H1 (cell line): ENCODE measurements around the gene UTS2R. TPM values are rescaled to one million over a fixed set of nuclear protein-coding genes. Genes with fewer than 3 reads are reported as not detected.
A peak's percentile ranks its signal among the peaks of the same experiment; 100 is the strongest.

Experiments
- CTCF ChIA-PET: fragments of 300-600 bp; sonication (Branson Sonifier 250); formaldehyde crosslinking; loops from one replicate; lab custom pipeline; 2021; ENCODE audit not compliant: partially characterized antibody; lab: Charles Lee
- POLR2A ChIA-PET: fragments of 300-600 bp; sonication (Branson Sonifier 250); formaldehyde crosslinking; loops from one replicate; lab custom pipeline; 2021; ENCODE audit warnings: inconsistent platforms; ENCODE audit not compliant: partially characterized antibody; lab: Charles Lee
- DNase-seq, 2 experiments: peaks; one replicate each; pipeline versions ENCODE4 v3.0.0 to v3.0.0-alpha.2; 2010 to 2022; ENCODE audit warnings: low spot score in 2 of 2, low read depth in 1 of 2, mixed read lengths in 1 of 2
- FAIRE-seq: peaks from 2 replicates; lab custom pipeline; 2011; peaks lifted over from hg19 to GRCh38; lab: Jason Lieb, UNC
- H2AFZ ChIP-seq: 2 replicates; pipeline ENCODE4 v1.8.1; 2012; ENCODE audit warnings: low read length, inconsistent platforms
- H2AK5ac ChIP-seq: 2 replicates; pipeline ENCODE4 v1.6.1; 2013; ENCODE audit warnings: low read depth, low read length
- H2BK120ac ChIP-seq: replicated peaks from 2 replicates; pipeline ENCODE3; 2013; ENCODE audit warnings: low read depth, low read length, inconsistent platforms
- H2BK12ac ChIP-seq: 2 replicates; pipeline ENCODE4 v1.6.1; 2013; ENCODE audit warnings: low read depth, low read length
- H2BK15ac ChIP-seq: 2 replicates; pipeline ENCODE4 v1.6.1; 2013; ENCODE audit warnings: low read length
- H2BK20ac ChIP-seq: 2 replicates; pipeline ENCODE4 v1.6.1; 2013; ENCODE audit warnings: low read length
- H2BK5ac ChIP-seq: 2 replicates; pipeline ENCODE4 v1.6.1; 2013; ENCODE audit warnings: low read depth, low read length
- H3K14ac ChIP-seq: 2 replicates; pipeline ENCODE4 v1.6.1; 2013; ENCODE audit warnings: inconsistent platforms; ENCODE audit not compliant: insufficient read length
- H3K18ac ChIP-seq: 2 replicates; pipeline ENCODE4 v1.6.1; 2013; ENCODE audit warnings: low read length; ENCODE audit errors: extremely low read depth
- H3K23ac ChIP-seq: 2 replicates; pipeline ENCODE4 v1.6.1; 2013; ENCODE audit warnings: inconsistent platforms; ENCODE audit not compliant: insufficient read length
- H3K23me2 ChIP-seq: 2 replicates; pipeline ENCODE4 v1.6.1; 2013; ENCODE audit warnings: low read depth, low read length
- H3K27ac ChIP-seq: 2 replicates; pipeline ENCODE4 v1.6.1; 2011; ENCODE audit warnings: low read depth, low read length, inconsistent platforms
- H3K27me3 ChIP-seq, 4 experiments: replicated peaks in 1 of 4; 1 replicate in 1 of 4; 2 replicates in 3 of 4; pipeline versions ENCODE4 v1.6.1 to v1.8.1; 2011 to 2013; ENCODE audit warnings: low read length in 3 of 4, mild to moderate bottlenecking in 3 of 4, inconsistent platforms in 2 of 4, mixed read lengths in 2 of 4, moderate library complexity in 1 of 4; ENCODE audit not compliant: control insufficient read depth in 3 of 4, insufficient read depth in 3 of 4; ENCODE audit errors: extremely low read depth in 1 of 4
- H3K36me3 ChIP-seq, 4 experiments: 2 replicates each; pipeline versions ENCODE4 v1.6.1 to v1.8.1; 2011 to 2013; ENCODE audit warnings: mild to moderate bottlenecking in 4 of 4, low read length in 3 of 4, moderate library complexity in 2 of 4, control low read depth in 1 of 4, inconsistent platforms in 1 of 4; ENCODE audit not compliant: insufficient read depth in 4 of 4, control insufficient read depth in 2 of 4
- H3K4ac ChIP-seq: replicated peaks from 2 replicates; pipeline ENCODE3; 2013; ENCODE audit warnings: low read length, low read depth, mixed read lengths, inconsistent platforms; ENCODE audit not compliant: insufficient read length
- H3K4me1 ChIP-seq, 4 experiments: replicated peaks in 1 of 4; 1 replicate in 1 of 4; 2 replicates in 3 of 4; pipeline versions ENCODE4 v1.6.1 to v1.8.1; 2011 to 2013; ENCODE audit warnings: low read length in 3 of 4, inconsistent platforms in 2 of 4, mixed read lengths in 1 of 4; ENCODE audit not compliant: insufficient read depth in 4 of 4, control insufficient read depth in 3 of 4
- H3K4me2 ChIP-seq, 2 experiments: 2 replicates each; pipeline versions ENCODE4 v1.6.1 to v1.8.1; 2011 to 2013; ENCODE audit warnings: low read depth in 2 of 2, low read length in 2 of 2, control low read depth in 1 of 2, inconsistent platforms in 1 of 2, mild to moderate bottlenecking in 1 of 2; ENCODE audit not compliant: insufficient read depth in 1 of 2
- H3K4me3 ChIP-seq, 4 experiments: fragments of 200-600, 300-600 bp in 1 of 4; sonication (generic), shearing (Covaris generic), sonication (Bioruptor Twin) in 1 of 4; 2 replicates each; pipeline versions ENCODE4 v1.5.1 to v1.8.1; 2011 to 2016; ENCODE audit warnings: low read length in 4 of 4, low read depth in 3 of 4, control low read depth in 2 of 4, inconsistent platforms in 2 of 4, mild to moderate bottlenecking in 2 of 4, mixed read lengths in 1 of 4, moderate library complexity in 1 of 4; ENCODE audit not compliant: insufficient read depth in 2 of 4; ENCODE audit errors: extremely low read depth in 1 of 4
- H3K56ac ChIP-seq: replicated peaks from 2 replicates; pipeline ENCODE3; 2013; ENCODE audit warnings: low read depth, mild to moderate bottlenecking, mixed read lengths, low read length, inconsistent platforms; ENCODE audit not compliant: insufficient read length
- H3K79me1 ChIP-seq: 2 replicates; pipeline ENCODE4 v1.6.1; 2013; ENCODE audit warnings: low read depth, low read length, control low read depth
- H3K79me2 ChIP-seq, 2 experiments: 2 replicates each; pipeline versions ENCODE4 v1.6.1 to v1.8.1; 2012 to 2013; ENCODE audit warnings: low read length in 2 of 2, mild to moderate bottlenecking in 2 of 2, inconsistent platforms in 1 of 2; ENCODE audit not compliant: insufficient read depth in 2 of 2, control insufficient read depth in 1 of 2
- H3K9ac ChIP-seq, 4 experiments: replicated peaks in 1 of 4; 1 replicate in 1 of 4; 2 replicates in 3 of 4; pipeline versions ENCODE4 v1.6.1 to v1.8.1; 2011 to 2013; ENCODE audit warnings: low read depth in 3 of 4, low read length in 3 of 4, control low read depth in 2 of 4, mild to moderate bottlenecking in 2 of 4, moderate library complexity in 2 of 4, inconsistent platforms in 1 of 4; ENCODE audit errors: extremely low read depth in 1 of 4
- H3K9me3 ChIP-seq, 2 experiments: 2 replicates each; pipeline versions ENCODE4 v1.6.1 to v1.8.1; 2012 to 2013; ENCODE audit warnings: mild to moderate bottlenecking in 2 of 2, moderate library complexity in 2 of 2, control low read depth in 1 of 2, inconsistent platforms in 1 of 2, low read depth in 1 of 2, low read length in 1 of 2, mixed read lengths in 1 of 2; ENCODE audit not compliant: insufficient read depth in 2 of 2
- H4K20me1 ChIP-seq, 2 experiments: replicated peaks in 1 of 2; 2 replicates each; pipeline versions ENCODE3 to v1.8.1; 2011 to 2013; ENCODE audit warnings: inconsistent platforms in 2 of 2, low read length in 2 of 2, mild to moderate bottlenecking in 1 of 2; ENCODE audit not compliant: insufficient read depth in 2 of 2, control insufficient read depth in 1 of 2
- H4K5ac ChIP-seq: 2 replicates; pipeline ENCODE4 v1.6.1; 2013; ENCODE audit warnings: low read length, low read depth, mixed read lengths, inconsistent platforms; ENCODE audit not compliant: insufficient read length
- H4K8ac ChIP-seq: 2 replicates; pipeline ENCODE4 v1.8.0; 2013; ENCODE audit warnings: mild to moderate bottlenecking, moderate library complexity, low read length, inconsistent platforms; ENCODE audit not compliant: insufficient read depth; ENCODE audit errors: extremely low read depth
- H4K91ac ChIP-seq: replicated peaks from 2 replicates; pipeline ENCODE3; 2013; ENCODE audit warnings: low read length, mixed read lengths, inconsistent platforms; ENCODE audit not compliant: insufficient read length
- EP300 ChIP-seq, 2 experiments: IDR thresholded peaks; 1 replicate in 1 of 2; 2 replicates in 1 of 2; pipeline ENCODE4 v1.6.1; 2011 to 2012; ENCODE audit warnings: low read depth in 2 of 2, low read length in 2 of 2, mild to moderate bottlenecking in 2 of 2, borderline replicate concordance in 1 of 2, inconsistent platforms in 1 of 2, moderate library complexity in 1 of 2
- GTF2F1 ChIP-seq: IDR thresholded peaks from 2 replicates; pipeline ENCODE4 v1.6.1; 2012; ENCODE audit warnings: low read depth, low read length, improper control_type of control experiment, borderline replicate concordance
- KDM4A ChIP-seq: IDR thresholded peaks from one replicate; pipeline ENCODE4 v1.7.1; 2012; ENCODE audit warnings: low read depth, mild to moderate bottlenecking, moderate library complexity, low read length, inconsistent platforms; ENCODE audit not compliant: severe bottlenecking
- RFX5 ChIP-seq: IDR thresholded peaks from 2 replicates; pipeline ENCODE4 v1.6.1; 2011; ENCODE audit warnings: low read depth, low read length, improper control_type of control experiment, borderline replicate concordance
- SIN3A ChIP-seq, 2 experiments: IDR thresholded peaks in 1 of 2; conservative IDR thresholded peaks in 1 of 2; 2 replicates each; pipeline ENCODE4 v1.6.1; 2011 to 2012; ENCODE audit warnings: low read length in 2 of 2, improper control_type of control experiment in 1 of 2, low read depth in 1 of 2, mild to moderate bottlenecking in 1 of 2
- WGBS, 2 experiments: shearing (Covaris generic) in 1 of 2; methylation state at CpG; one replicate each; pipeline versions ENCODE4 v1.1.6 to v1.1.7; 2013 to 2015; ENCODE audit warnings: low lambda C conversion rate in 2 of 2, mixed read lengths in 2 of 2, inconsistent platforms in 1 of 2, low coverage in 1 of 2, missing lambda C conversion rate in 1 of 2; ENCODE audit not compliant: insufficient replicate concordance in 2 of 2, insufficient coverage in 1 of 2, insufficient read length in 1 of 2; ENCODE audit errors: extremely low coverage in 1 of 2, missing lambda C conversion rate in 1 of 2; 5-methylcytosine and 5-hydroxymethylcytosine counted together
- polyA plus RNA-seq, 7 experiments: library from polyadenylated mRNA; depleted of rRNA in 3 of 7; stranded (reverse) in 5 of 7; unstranded in 2 of 7; fragments of >200 nt in 5 of 7; fragments of 200-250 nt in 2 of 7; gene quantifications; 1 replicate in 5 of 7; 2 replicates in 1 of 7; 4 replicates in 1 of 7; pipeline versions ENCODE4 v1.2.1 to v1.2.3, GENCODE V29; 2011 to 2013; ENCODE audit warnings: missing spikeins in 2 of 7, mixed read lengths in 2 of 7
- total RNA-seq: library from RNA; stranded (reverse); fragmentation: NEBNext Ultra II Directional; extraction: Animal tissue kit (Norgen Biotek cat#: 25700); gene quantifications from 2 replicates; pipeline ENCODE4 v1.2.1, GENCODE V29; 2021

Gene UTS2R
- total and polyA plus RNA-seq, 2 of the 8 experiments (the other 6 are each of a cell fraction or from before 2014, with no cell fraction given): 0.27 TPM; not detected in 1

DNA sequence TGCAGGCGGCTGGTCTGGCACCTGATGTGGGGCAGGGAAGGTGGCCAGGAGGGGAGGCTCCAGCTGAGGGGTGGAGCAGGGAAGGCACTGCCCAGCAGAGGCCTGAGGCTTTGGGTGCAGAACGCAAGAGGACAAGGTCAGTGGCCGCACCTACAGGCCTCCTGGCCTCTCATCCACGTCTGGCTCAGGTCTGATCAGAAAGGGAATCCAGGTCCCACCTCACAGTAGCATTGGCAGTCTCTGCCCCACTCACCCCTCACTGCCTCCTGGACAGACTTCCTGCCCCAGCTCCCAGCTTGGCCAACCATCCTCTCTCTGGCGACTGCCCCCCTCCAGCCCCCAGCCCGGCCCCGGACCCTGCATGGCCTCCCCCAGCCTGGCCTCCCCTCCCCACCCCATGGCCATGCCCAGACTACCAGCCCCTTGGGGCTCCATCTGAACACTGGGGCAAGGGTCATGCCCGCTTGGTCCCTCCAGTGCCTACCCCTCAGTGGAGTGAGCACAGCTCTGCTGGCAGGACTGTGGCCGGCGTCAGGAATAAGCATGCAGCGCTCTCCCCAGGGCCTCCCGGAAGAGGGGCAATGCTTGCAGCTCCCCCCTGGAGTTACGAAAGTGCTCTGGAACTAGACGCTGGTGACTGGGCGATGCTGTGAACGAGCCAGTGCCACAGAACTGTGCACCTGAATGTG is 4.6 kb downstream of the UTS2R start:
- Histone ChIP-seq H3K23ac (no peak overlapping the region), H2BK20ac (no peak overlapping the region), H3K79me1 (no peaks in the 10 kb centered on the region), H3K18ac (no peak overlapping the region), H4K8ac (peak overlapping the region; percentile 68; the same call in 1 of the 2 replicates), H3K4me2 (no peak overlapping the region), H2BK12ac (no peak overlapping the region), H3K14ac (no peak overlapping the region), H4K91ac (no peak overlapping the region), H3K56ac (no peak overlapping the region), H3K4ac (no peak overlapping the region), H2AFZ (no peak overlapping the region), H3K23me2 (peaks cover 7% of the 10 kb centered on the region; the same call in 1 of the 2 replicates), H2BK15ac (no peak overlapping the region), H4K5ac (no peak overlapping the region), H2BK5ac (no peak overlapping the region), H3K9ac (no peak overlapping the region), H4K20me1 (peaks cover 0 to 4% of the 10 kb centered on the region in 2 experiments), H3K4me1 (peaks cover 0 to 2% (median 0%) of the 10 kb centered on the region in 4 experiments; a peak in 2 of 7 replicates), H2AK5ac (no peak overlapping the region), H3K79me2 (no peaks in the 10 kb centered on the region), H3K27me3 (peaks cover 24 to 48% (median 38%) of the 10 kb centered on the region in 4 experiments), H2BK120ac (no peak overlapping the region), H3K27ac (no peak overlapping the region), H3K9me3 (no peaks in the 10 kb centered on the region), H3K36me3 (no peaks in the 10 kb centered on the region), H3K4me3 (no peak overlapping the region)
- POLR2A ChIA-PET: interaction anchor here (3.2 kb wide), 1 partner anchor 8 kb away, joined by 14 read pairs; no protein-coding TSS in a partner anchor
- DNase-seq (no peak), FAIRE-seq (no peak)
- WGBS, 2 experiments: 86% methylated on average over 14 of the region's 16 CpGs; no CpG with 5 or more reads in 1 of the 2 experiments
- CTCF ChIA-PET: interaction anchor here (0.6 to 1.0 kb wide), 3 partner anchors 14 to 587 kb away, joined by 3 read pairs; no protein-coding TSS in a partner anchor
- TF ChIP-seq KDM4A (no peak), RFX5 (no peak), GTF2F1 (no peak), EP300 (IDR thresholded peaks at IDR 0.05; ENCODE audit: borderline replicate concordance in 1 of 2, low read depth in 2 of 2, low read length in 2 of 2) (no peak), SIN3A (conservative IDR thresholded peaks at IDR 0.05 in 1 of 2, IDR thresholded peaks at IDR 0.05 in 1 of 2; ENCODE audit: low read depth in 1 of 2, low read length in 2 of 2) (no peak)
